Measurements from ENCODE around the gene TTF2.

Gene TTF2

GRCh38 chr1:117136749-117137148, 76.6 kb downstream of the TTF2 start:
- TF ChIP-seq, protein P1, sequence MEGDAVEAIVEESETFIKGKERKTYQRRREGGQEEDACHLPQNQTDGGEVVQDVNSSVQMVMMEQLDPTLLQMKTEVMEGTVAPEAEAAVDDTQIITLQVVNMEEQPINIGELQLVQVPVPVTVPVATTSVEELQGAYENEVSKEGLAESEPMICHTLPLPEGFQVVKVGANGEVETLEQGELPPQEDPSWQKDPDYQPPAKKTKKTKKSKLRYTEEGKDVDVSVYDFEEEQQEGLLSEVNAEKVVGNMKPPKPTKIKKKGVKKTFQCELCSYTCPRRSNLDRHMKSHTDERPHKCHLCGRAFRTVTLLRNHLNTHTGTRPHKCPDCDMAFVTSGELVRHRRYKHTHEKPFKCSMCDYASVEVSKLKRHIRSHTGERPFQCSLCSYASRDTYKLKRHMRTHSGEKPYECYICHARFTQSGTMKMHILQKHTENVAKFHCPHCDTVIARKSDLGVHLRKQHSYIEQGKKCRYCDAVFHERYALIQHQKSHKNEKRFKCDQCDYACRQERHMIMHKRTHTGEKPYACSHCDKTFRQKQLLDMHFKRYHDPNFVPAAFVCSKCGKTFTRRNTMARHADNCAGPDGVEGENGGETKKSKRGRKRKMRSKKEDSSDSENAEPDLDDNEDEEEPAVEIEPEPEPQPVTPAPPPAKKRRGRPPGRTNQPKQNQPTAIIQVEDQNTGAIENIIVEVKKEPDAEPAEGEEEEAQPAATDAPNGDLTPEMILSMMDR (IDR thresholded peaks at IDR 0.05; ENCODE audit: control extremely low read depth, extremely low read depth, low read depth, missing control alignments): no peak
- POLR2A ChIA-PET: no interaction called here
- DNase-seq (ENCODE audit: extremely low spot score): no peak
- CTCF ChIA-PET: interaction anchor here (1.4 to 2.2 kb wide), 3 partner anchors 8 to 15 kb away, joined by 3 to 13 read pairs (median 3); no protein-coding TSS in a partner anchor

GRCh38 chr1:117137281-117137855, 77.2 kb downstream of the TTF2 start:
- ChIA-PET POLR2A (no interaction called here), CTCF (interaction anchor here (1.5 to 2.2 kb wide), 2 partner anchors 9 to 12 kb away, joined by 3 to 13 read pairs; no protein-coding TSS in a partner anchor)
- TF ChIP-seq, protein P1 (IDR thresholded peaks at IDR 0.05; ENCODE audit: control extremely low read depth, extremely low read depth, low read depth, missing control alignments): no peak
- DNase-seq (ENCODE audit: extremely low spot score): no peak

DNA sequence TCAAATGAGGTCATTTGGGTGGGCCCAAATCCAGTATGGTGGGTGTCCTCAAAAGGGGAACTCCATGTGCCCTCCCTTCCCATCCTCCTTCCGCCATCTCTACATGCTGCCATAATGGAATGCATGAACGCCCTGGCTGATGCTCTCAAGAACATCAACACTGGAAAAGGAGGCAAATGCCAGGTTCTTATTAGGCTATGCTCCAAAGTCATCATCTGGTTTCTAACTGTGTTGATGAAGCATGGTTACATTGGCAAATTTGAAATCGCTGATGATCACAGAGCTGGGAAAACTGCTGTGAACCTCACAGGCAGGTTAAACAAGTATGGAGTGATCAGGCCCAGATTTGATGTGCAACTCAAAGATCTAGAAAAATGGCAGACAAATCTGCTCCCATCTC, 78.0 kb downstream of the TTF2 start:
- TF ChIP-seq, protein P1 (IDR thresholded peaks at IDR 0.05; ENCODE audit: control extremely low read depth, extremely low read depth, low read depth, missing control alignments): no peak
- no peak for DNase-seq (ENCODE audit: extremely low spot score)
- ChIA-PET CTCF (interaction anchor here (2.2 kb wide), 1 partner anchor 9 kb away, joined by 13 read pairs; no protein-coding TSS in a partner anchor), POLR2A (no interaction called here)

GRCh38 chr1:117138561-117138960, 78.4 kb downstream of the TTF2 start:
- CTCF ChIA-PET: interaction anchor here (2.2 kb wide), 1 partner anchor 10 kb away, joined by 13 read pairs; no protein-coding TSS in a partner anchor
- POLR2A ChIA-PET: no interaction called here
- DNase-seq (ENCODE audit: extremely low spot score): no peak
- TF ChIP-seq, protein P1 (IDR thresholded peaks at IDR 0.05; ENCODE audit: control extremely low read depth, extremely low read depth, low read depth, missing control alignments): no peak

DNA sequence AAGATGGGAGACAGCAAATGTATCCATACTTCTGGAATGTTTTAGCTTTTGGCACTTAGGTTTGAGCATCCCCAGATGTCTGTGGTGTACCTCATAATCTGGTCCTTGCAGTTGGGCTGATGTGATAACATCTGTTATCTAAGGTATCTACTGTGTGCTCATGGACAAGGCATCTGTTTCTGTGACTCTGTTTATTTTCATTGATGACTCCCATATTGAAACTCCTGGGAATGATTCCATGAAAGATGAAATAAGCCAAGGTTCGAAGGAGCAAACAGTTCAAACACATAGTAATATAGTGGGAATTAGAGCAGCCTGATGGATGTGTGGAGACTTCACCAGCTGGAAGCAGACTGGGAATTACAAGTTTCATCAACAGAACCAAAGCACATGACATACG, 82.1 kb downstream of the TTF2 start:
- ChIA-PET POLR2A (no interaction called here), CTCF (interaction anchor here (0.9 to 2.6 kb wide), 3 partner anchors 10 to 16 kb away, joined by 3 to 10 read pairs (median 3); no protein-coding TSS in a partner anchor)
- DNase-seq (ENCODE audit: extremely low spot score): no peak
- TF ChIP-seq, protein P1 (IDR thresholded peaks at IDR 0.05; ENCODE audit: control extremely low read depth, extremely low read depth, low read depth, missing control alignments): no peak

DNA sequence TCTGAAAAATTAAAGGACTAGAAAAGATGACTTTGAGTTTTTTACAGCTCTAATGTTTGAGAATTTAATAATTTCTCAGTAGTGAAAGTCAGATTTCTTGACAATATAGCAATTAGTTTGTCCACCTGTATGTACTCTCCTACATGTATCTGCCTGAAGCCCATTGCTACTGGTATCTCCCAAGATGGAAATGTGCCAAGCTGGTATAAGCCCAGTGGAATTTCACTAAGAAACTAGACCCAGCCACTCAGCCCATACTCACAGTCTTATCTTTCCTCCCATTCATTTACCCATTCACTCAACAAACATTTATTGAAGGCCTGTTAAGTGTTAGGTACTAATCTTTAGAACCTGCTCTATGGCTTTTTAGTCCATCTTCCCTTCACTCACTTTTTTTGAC, 83.0 kb downstream of the TTF2 start:
- ChIA-PET CTCF (interaction anchor here (2.6 kb wide), 1 partner anchor 14 kb away, joined by 10 read pairs; no protein-coding TSS in a partner anchor), POLR2A (no interaction called here)
- TF ChIP-seq, protein P1 (IDR thresholded peaks at IDR 0.05; ENCODE audit: control extremely low read depth, extremely low read depth, low read depth, missing control alignments): no peak
- no peak for DNase-seq (ENCODE audit: extremely low spot score)

Measured in GM10248 (cell line).